ENCODE data around the gene KRT79.

DNA sequence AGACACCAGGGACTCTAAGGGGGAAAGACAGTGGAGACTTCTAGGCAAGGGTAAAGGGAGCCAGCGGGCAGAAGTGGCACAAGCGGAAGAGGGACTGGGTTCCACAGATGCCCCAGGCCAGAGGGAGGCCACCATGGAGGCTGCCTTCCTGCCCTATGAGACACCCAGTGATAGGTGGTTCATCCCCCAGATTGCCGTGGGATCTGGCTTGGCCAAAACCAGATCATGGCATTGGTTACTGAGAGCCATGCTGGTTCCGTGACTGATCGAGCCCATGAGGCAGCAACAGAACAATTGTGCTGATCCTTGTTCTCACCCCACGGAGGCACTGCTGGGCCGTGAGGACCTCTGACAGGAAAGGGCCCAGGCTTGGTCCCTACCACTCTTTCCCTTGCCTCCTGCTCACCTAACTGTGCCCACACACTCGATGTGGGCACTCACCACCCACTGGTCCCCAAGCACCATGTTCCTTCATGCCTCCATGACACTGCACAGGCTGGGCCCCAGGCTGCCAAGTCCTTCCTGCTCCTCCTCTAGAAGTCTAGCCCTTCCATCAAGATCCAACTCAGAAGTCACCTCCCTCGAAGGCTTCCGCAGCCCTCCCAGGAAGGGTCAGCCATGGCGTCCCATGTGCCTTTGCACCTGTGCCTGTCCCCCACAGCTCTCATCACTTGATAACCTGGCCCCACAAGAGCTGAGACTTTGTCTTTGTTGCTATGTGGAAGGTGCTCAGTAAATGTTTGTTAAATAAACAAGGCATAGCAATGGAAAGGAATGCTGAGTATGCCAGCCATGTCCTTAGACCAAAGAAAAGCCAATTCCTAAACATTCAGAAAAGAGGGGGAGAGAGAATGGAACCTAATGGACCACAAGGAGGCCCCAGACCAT lies 7.3 kb downstream of the KRT79 start:
- TF ChIP-seq POLR2AphosphoS5 (IDR thresholded peaks at IDR 0.05) = no peak
- TF ChIP-seq, protein P1, sequence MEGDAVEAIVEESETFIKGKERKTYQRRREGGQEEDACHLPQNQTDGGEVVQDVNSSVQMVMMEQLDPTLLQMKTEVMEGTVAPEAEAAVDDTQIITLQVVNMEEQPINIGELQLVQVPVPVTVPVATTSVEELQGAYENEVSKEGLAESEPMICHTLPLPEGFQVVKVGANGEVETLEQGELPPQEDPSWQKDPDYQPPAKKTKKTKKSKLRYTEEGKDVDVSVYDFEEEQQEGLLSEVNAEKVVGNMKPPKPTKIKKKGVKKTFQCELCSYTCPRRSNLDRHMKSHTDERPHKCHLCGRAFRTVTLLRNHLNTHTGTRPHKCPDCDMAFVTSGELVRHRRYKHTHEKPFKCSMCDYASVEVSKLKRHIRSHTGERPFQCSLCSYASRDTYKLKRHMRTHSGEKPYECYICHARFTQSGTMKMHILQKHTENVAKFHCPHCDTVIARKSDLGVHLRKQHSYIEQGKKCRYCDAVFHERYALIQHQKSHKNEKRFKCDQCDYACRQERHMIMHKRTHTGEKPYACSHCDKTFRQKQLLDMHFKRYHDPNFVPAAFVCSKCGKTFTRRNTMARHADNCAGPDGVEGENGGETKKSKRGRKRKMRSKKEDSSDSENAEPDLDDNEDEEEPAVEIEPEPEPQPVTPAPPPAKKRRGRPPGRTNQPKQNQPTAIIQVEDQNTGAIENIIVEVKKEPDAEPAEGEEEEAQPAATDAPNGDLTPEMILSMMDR (IDR thresholded peaks at IDR 0.05) = no peak
- TF ChIP-seq EP300 (IDR thresholded peaks at IDR 0.05) = no peak
- TF ChIP-seq POLR2A (IDR thresholded peaks at IDR 0.05) = no peak
